HG03378 (cell line): ENCODE results near the gene ACTN3.
"Not testable (repeated sequence)": the region's sequence is repeated elsewhere in the genome, so short reads cannot be mapped to it uniquely, and the experiment has no call there.

Experiments
- ATAC-seq: cut with Tn5 transposase; IDR thresholded peaks from one replicate; pipeline ENCODE4 v1.9.1; 2021; ENCODE audit warnings: mild to moderate bottlenecking, moderate library complexity; ENCODE audit not compliant: unreplicated experiment

ACTN3 gene

DNA sequence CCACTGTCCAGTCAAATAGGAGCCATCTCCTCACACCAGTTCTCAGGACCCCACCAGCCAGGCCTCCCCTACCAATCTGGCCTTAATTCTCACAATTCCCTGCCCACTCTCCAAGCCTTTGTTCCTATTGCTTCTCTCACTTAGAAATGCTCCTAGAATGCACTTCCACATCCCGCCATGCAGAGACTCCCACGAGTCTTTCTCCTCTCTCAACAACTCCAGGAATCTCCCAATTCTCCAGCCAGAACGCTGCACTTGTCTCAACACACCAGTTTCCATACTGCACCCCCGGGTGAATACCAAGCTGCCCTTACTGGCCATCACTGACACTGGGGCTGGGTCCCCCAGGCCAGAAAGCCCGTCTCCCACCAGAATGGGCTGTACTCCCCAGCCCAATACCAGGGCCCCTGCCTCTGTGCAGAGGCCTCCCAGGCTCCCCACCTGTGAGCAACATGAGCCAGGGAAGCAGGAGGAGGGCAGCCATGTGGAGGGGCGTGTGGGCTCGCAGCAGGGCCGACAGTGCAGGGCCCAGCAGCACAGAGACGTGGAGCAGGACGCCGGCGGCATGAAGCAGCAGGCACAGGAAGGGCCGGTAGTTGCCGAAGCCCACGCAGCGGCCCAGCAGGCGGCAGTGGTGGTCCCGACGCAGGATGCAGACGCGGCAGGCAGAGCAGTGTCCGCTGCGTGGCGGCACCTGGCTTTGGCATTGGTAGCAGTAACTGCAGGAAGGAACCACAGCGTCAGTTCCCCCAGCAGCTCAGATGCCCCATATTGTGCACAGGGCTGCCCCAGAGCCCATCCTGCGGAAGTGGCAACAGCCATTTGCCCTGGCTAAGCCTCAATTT, 3.2 kb upstream of the ACTN3 start:
- no peak for ATAC-seq

GRCh38 chr11:66544952-66545351, 1.8 kb upstream of the ACTN3 start:
- not testable (repeated sequence) for ATAC-seq

- ATAC-seq: peak; percentile 76
Measured at GRCh38 chr11:66545701-66546367, 869 bp upstream of the ACTN3 start, which contains the start of gene ZDHHC24. TSS of gene ZDHHC24 (minus strand) at chr11:66546048. CDS start at chr11:66546003, 45 bp downstream.

GRCh38 chr11:66546966-66547661, 411 bp downstream of the ACTN3 start:
- no peak for ATAC-seq

- ATAC-seq: no peak
Measured at GRCh38 chr11:66547662-66548009, 933 bp downstream of the ACTN3 start.

DNA sequence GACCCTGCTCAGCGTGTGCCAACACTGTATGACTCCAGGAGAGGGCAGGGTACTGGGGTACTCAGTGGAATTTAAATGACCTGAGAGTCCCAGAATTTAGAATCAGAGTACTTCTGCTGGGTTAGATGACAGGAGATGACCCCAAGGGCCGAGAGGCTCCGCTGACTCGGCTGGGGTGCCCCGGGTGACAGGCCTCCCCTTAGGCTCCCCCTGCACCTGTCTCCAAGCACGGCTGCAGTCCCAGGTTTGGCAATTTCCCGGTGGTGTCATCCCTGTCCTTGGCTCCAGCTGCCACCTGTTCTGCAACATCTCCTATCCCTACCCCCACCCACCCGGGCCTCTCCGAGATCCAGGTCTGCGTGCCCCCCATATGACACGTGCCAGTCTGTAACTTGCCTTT, 1.3 kb downstream of the ACTN3 start:
- ATAC-seq: no peak

- ATAC-seq: no peak
Measured at GRCh38 chr11:66548774-66549630, 2.3 kb downstream of the ACTN3 start.

GRCh38 chr11:66549696-66550095, 3.0 kb downstream of the ACTN3 start:
- no peak for ATAC-seq

GRCh38 chr11:66550887-66551286, 4.2 kb downstream of the ACTN3 start:
- ATAC-seq: no peak

DNA sequence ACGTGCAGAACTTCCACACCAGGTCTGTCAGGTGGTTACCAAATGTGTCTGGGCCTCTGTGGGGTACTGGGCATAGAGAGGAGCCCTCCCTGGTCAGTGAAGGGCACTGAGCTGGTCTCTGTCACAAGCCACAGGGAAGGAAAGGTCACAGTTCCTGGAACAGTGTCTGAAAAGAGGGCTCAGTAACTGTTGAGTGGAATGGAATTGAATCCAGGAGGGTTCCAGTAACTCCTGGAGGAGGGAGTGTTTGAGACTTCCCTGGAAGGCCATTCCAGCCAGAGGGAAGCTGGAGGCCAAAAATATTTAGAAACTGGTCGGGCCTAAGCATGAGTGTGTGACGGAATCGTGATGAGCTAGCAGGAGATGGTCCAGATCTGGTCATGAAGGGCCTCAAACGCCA, 7.9 kb downstream of the ACTN3 start:
- ATAC-seq: no peak

DNA sequence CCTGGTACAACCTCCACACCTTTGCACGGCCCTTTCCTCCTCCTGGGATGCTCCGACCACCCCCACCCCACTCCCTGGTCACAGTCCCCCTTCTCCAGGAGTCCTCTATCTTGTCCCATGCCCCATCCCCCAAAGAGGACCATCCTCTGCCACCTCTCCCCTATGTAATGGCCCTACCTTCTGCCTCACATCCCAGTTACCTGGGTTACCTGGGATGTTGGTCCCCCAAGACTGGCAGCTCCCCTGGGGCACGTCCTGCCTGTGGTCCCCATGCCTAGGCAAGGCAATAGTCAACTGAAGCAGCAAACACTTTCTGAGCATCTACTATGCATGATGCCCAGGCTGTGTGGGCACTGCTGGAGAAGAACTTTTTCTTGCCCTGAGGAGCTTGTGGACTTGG, 8.7 kb downstream of the ACTN3 start:
- no peak for ATAC-seq

- ATAC-seq: no peak
Measured at GRCh38 chr11:66556086-66556485, 9.4 kb downstream of the ACTN3 start.

DNA sequence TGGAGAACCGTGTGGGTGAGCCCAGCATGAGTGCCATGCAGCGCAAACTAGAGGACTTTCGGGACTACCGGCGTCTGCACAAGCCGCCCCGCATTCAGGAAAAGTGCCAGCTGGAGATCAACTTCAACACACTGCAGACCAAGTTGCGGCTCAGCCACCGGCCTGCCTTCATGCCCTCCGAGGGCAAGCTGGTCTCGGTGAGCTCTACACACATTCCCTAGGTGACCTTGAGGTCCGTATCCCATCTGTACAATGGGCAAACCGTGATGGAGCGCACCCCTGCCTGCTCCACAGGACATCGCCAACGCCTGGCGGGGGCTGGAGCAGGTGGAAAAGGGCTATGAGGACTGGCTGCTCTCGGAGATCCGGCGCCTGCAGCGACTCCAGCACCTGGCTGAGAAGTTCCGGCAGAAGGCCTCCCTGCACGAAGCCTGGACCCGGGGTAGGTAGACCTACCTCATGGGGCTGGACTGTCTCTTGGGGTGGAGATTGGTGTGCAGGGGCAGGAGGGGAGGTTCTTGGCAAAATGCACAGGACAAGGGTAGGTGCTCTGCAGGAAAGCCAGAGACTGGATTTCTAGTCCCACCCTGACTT, 11.1 kb downstream of the ACTN3 start:
- no peak for ATAC-seq

DNA sequence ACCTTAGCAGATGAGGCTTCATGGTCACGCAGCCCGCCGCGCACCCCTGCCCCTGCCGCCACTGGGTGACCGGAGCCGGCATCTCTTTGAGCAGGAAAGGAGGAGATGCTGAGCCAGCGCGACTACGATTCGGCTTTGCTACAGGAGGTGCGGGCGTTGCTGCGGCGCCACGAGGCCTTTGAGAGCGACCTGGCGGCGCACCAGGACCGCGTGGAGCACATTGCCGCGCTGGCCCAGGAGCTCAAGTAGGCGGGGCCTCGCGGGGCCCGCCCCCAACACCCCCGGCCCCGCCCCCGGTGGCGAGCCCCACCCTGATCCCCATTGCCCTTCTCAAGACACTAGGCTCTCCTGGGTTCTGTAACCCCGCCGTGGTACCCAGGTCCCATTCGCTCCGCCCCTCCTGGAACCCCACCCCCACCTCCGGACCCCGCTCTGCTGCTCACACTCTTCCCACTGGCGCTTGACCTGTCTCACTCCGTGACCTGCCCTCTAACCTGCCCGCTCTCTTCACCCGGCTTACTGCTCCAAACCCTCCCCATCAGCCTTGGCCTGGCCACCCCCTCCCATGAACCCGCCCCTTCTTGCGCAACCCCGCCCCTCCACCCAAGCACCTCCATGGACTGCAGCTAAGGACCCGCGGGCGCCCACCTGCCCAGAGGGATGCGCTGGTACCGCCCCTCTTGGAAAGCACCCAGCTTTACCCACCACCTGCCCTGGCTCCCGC, 12.6 kb downstream of the ACTN3 start:
- ATAC-seq: no peak

GRCh38 chr11:66559866-66560676, 13.4 kb downstream of the ACTN3 start:
- no peak for ATAC-seq

DNA sequence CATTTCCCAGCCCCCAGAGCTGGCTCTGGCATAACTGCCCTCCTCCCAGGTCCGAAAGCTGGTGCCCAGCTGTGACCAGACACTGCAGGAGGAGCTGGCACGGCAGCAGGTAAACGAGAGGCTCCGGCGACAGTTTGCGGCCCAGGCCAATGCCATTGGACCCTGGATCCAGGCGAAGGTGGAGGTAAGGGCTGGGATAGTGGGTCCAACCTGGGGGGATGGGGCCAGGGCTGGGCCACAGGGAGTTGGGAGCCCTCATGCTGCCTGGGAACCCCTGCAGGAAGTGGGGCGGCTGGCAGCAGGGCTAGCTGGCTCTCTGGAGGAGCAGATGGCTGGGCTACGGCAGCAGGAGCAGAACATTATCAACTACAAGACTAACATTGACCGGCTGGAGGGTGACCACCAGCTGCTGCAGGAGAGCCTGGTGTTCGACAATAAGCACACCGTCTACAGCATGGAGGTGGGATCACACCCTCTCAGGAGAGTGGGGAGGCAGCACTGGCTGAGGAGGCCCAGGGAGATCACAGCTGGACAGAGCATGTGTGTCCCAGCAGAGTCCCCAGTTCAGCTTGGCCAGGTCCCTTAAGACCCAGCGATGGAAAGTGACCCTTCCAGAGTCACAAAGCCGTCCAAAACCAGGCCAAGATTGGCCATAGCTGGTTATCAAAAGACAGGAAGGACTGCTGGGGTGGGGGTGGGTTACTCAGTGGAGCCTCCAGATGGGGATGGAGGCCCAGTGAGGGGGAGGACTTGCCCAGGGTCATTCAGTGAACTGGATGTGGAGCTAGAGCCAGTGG, 14.7 kb downstream of the ACTN3 start:
- no peak for ATAC-seq

GRCh38 chr11:66561975-66562248, 15.2 kb downstream of the ACTN3 start:
- no peak for ATAC-seq

GRCh38 chr11:66562275-66562674, 15.6 kb downstream of the ACTN3 start:
- no peak for ATAC-seq
